ENCODE results near the gene CLASRP. TPM values are rescaled to one million over a fixed set of nuclear protein-coding genes. Genes with fewer than 3 reads are reported as not detected.

CLASRP gene
- total RNA-seq, 3 donors from 2014 or later (not counting 1 experiment from before 2014, with no cell fraction given), result 142 to 160 (median 146) TPM

GRCh38 chr19:45075301-45076028, 36.6 kb downstream of the CLASRP start:
- no peaks in the 10 kb centered on the region for H3K9me3 ChIP-seq (ENCODE audit: control insufficient read depth, insufficient read depth, low read length)
- peak; percentile 22 to 74 (median 24) for ATAC-seq
- H3K4me3 Mint-ChIP-seq, result peak overlapping the region; percentile 89
- H3K4me1 Mint-ChIP-seq, result peaks cover 28 to 43% of the 10 kb centered on the region in 2 donors
- H3K27me3 ChIP-seq (ENCODE audit: control insufficient read depth, insufficient read depth, low read length), result no peaks in the 10 kb centered on the region
- peak overlapping the region; percentile 82 to 89 for H3K27ac Mint-ChIP-seq
- peaks cover 20% of the 10 kb centered on the region for H3K36me3 ChIP-seq (ENCODE audit: control insufficient read depth, insufficient read depth, low read length)
- intact Hi-C loops (cut with micrococcal nuclease), result loop anchor here (1.0 kb wide), 1 partner anchor 17 kb away; no protein-coding TSS in a partner anchor
- peak overlapping the region; percentile 48 for H3K4me3 ChIP-seq (ENCODE audit: low read length)
- no peaks in the 10 kb centered on the region for H3K36me3 Mint-ChIP-seq
- peak; percentile 42 to 57 for DNase-seq
- H3K27me3 Mint-ChIP-seq (ENCODE audit: low read depth in 2 of 2), result no peaks in the 10 kb centered on the region
- TF ChIP-seq CTCF (IDR thresholded peaks at IDR 0.05), result no peak
- H3K27ac ChIP-seq (ENCODE audit: low read length), result peak overlapping the region; percentile 67
- peaks cover 48% of the 10 kb centered on the region for H3K4me1 ChIP-seq (ENCODE audit: control insufficient read depth, insufficient read depth, low read length)
- no peaks in the 10 kb centered on the region for H3K9me3 Mint-ChIP-seq
- WGBS (ENCODE audit: insufficient coverage), result under 1% methylated on average over 20 of the region's 26 CpGs

DNA sequence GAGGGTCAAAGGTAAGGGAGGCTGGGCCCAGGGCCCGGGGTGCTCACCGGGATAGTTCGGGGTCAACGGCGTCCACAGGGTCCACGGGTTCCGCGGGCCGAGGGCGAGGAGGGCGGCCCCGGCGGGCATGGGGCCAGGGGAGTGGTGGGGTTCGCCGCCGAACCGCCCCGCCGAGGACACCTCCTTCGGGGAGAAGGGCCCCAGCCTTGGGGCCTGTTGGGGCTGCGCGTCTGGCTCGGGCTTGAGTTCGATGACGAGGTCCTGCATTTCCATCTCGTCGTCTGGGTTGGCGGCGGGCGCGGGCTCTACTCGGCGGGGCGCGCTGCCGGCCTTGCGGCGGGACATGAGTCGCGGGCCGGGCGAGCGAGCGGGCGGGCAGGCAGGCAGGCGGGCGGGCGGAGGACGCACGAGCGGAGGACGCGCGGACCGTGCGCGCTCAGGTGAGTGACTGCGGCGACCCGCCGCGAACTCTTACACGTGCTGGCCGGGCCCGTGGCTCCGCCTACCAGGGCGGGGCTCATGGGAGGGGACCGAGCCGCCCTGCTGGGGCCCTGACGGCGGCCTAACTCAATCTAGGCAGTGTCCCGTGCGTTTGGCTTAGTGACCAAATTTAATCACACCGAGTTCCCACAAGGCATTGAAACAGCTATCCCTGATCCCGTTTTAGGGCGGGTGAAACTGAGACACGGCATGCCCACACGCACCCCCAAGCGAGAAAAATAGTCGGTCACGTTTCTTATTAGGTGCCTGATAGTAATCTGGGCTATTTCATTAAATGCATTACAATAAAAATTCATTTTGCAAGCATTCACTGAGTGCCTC, 37.4 kb downstream of the CLASRP start, which contains the start of gene ZNF296:
Gene ZNF296 (minus strand): TSS at position 450 of the 822 bp plus-strand sequence. CDS start 105 bp downstream, at position 345.
- peak; percentile 64 to 79 (median 70) for ATAC-seq
- DNase-seq, result peak; percentile 73 to 88
- intact Hi-C loops (cut with micrococcal nuclease), result loop anchor here (1.0 kb wide), 1 partner anchor 16 kb away; no protein-coding TSS in a partner anchor
- Mint-ChIP-seq H3K9me3 (no peaks in the 10 kb centered on the region), H3K27ac (peak within 1 kb of the TSS; percentile 82 to 89), H3K36me3 (no peaks in the 10 kb centered on the region), H3K4me3 (peak within 1 kb of the TSS; percentile 89), H3K4me1 (peaks cover 32 to 51% of the 10 kb centered on the region in 2 donors), H3K27me3 (ENCODE audit: low read depth in 2 of 2) (no peaks in the 10 kb centered on the region)
- H3K27ac ChIP-seq (ENCODE audit: low read length), result peak within 1 kb of the TSS; percentile 67
- under 1% methylated on average over 80 of the region's 81 CpGs for WGBS (ENCODE audit: insufficient coverage)
- H3K27me3 ChIP-seq (ENCODE audit: control insufficient read depth, insufficient read depth, low read length), result no peaks in the 10 kb centered on the region
- no peaks in the 10 kb centered on the region for H3K9me3 ChIP-seq (ENCODE audit: control insufficient read depth, insufficient read depth, low read length)
- H3K4me1 ChIP-seq (ENCODE audit: control insufficient read depth, insufficient read depth, low read length), result peaks cover 55% of the 10 kb centered on the region
- peaks cover 14% of the 10 kb centered on the region for H3K36me3 ChIP-seq (ENCODE audit: control insufficient read depth, insufficient read depth, low read length)
- no peak for TF ChIP-seq CTCF (IDR thresholded peaks at IDR 0.05)
- peak within 1 kb of the TSS; percentile 48 for H3K4me3 ChIP-seq (ENCODE audit: low read length)

GRCh38 chr19:45076851-45077730, 38.2 kb downstream of the CLASRP start:
- no peaks in the 10 kb centered on the region for H3K27me3 ChIP-seq (ENCODE audit: control insufficient read depth, insufficient read depth, low read length)
- Mint-ChIP-seq H3K4me3 (peak overlapping the region; percentile 89), H3K27ac (peak overlapping the region; percentile 82 to 89), H3K4me1 (peaks cover 40 to 59% of the 10 kb centered on the region in 2 donors), H3K36me3 (peaks cover 6% of the 10 kb centered on the region), H3K9me3 (no peaks in the 10 kb centered on the region), H3K27me3 (ENCODE audit: low read depth in 2 of 2) (no peaks in the 10 kb centered on the region)
- DNase-seq (peak in 1 of 2 donors; percentile 34), ATAC-seq (no peak)
- peaks cover 12% of the 10 kb centered on the region for H3K36me3 ChIP-seq (ENCODE audit: control insufficient read depth, insufficient read depth, low read length)
- H3K9me3 ChIP-seq (ENCODE audit: control insufficient read depth, insufficient read depth, low read length), result no peaks in the 10 kb centered on the region
- WGBS (ENCODE audit: insufficient coverage), result 70% methylated on average over 15 of the region's 15 CpGs
- H3K4me3 ChIP-seq (ENCODE audit: low read length), result peak overlapping the region; percentile 23
- peaks cover 55% of the 10 kb centered on the region for H3K4me1 ChIP-seq (ENCODE audit: control insufficient read depth, insufficient read depth, low read length)
- no peak for TF ChIP-seq CTCF (IDR thresholded peaks at IDR 0.05)
- peak overlapping the region; percentile 47 for H3K27ac ChIP-seq (ENCODE audit: low read length)
- intact Hi-C loops (cut with micrococcal nuclease), result loop anchor here (1.0 kb wide), 1 partner anchor 15 kb away; no protein-coding TSS in a partner anchor
